GM18907 (cell line): Measurements from ENCODE around the gene SLC6A2.
A peak's percentile ranks its signal among the peaks of the same experiment; 100 is the strongest.
"Not testable (repeated sequence)": the region's sequence is repeated elsewhere in the genome, so short reads cannot be mapped to it uniquely, and the experiment has no call there.

Source experiments
- ATAC-seq: cut with Tn5 transposase; IDR thresholded peaks from one replicate; pipeline ENCODE4 v1.9.1; 2021; ENCODE audit warnings: mild to moderate bottlenecking, moderate library complexity; ENCODE audit not compliant: unreplicated experiment

SLC6A2 gene

GRCh38 chr16:55709801-55710200 lies 54.0 kb downstream of the SLC6A2 start:
- ATAC-seq = no peak

GRCh38 chr16:55710466-55710865 lies 54.7 kb downstream of the SLC6A2 start:
- no peak for ATAC-seq

GRCh38 chr16:55711959-55712876 lies 56.4 kb downstream of the SLC6A2 start:
- ATAC-seq = peak; percentile 66

GRCh38 chr16:55713103-55713502 lies 57.3 kb downstream of the SLC6A2 start:
- ATAC-seq = no peak

- no peak for ATAC-seq
Measured at GRCh38 chr16:55717326-55717725, 61.5 kb downstream of the SLC6A2 start.

- ATAC-seq = no peak
Measured at GRCh38 chr16:55725055-55725777, 69.4 kb downstream of the SLC6A2 start.

GRCh38 chr16:55728797-55729196 lies 73.0 kb downstream of the SLC6A2 start:
- ATAC-seq = no peak

GRCh38 chr16:55730115-55730514 lies 74.3 kb downstream of the SLC6A2 start:
- ATAC-seq = no peak

- no peak for ATAC-seq
Measured at GRCh38 chr16:55732496-55732895, 76.7 kb downstream of the SLC6A2 start.

- ATAC-seq = no peak
Measured at GRCh38 chr16:55734665-55735064, 78.9 kb downstream of the SLC6A2 start.

- ATAC-seq = no peak
Measured at GRCh38 chr16:55735120-55735781, 79.5 kb downstream of the SLC6A2 start.

GRCh38 chr16:55736671-55737070 lies 80.9 kb downstream of the SLC6A2 start:
- no peak for ATAC-seq

GRCh38 chr16:55737318-55737717 lies 81.5 kb downstream of the SLC6A2 start:
- no peak for ATAC-seq

GRCh38 chr16:55737966-55738365 lies 82.2 kb downstream of the SLC6A2 start:
- no peak for ATAC-seq

GRCh38 chr16:55746081-55746480 lies 90.3 kb downstream of the SLC6A2 start:
- no peak for ATAC-seq

- no peak for ATAC-seq
Measured at GRCh38 chr16:55747785-55748184, 92.0 kb downstream of the SLC6A2 start.

- not testable (repeated sequence) for ATAC-seq
Measured at GRCh38 chr16:55752465-55753144, 96.8 kb downstream of the SLC6A2 start.

GRCh38 chr16:55753145-55753631 lies 97.4 kb downstream of the SLC6A2 start:
- ATAC-seq = not testable (repeated sequence)
